Calu3 (cell line): ENCODE data around the gene SVEP1. TPM values are rescaled to one million over a fixed set of nuclear protein-coding genes. Genes with fewer than 3 reads are reported as not detected.
"Not testable (repeated sequence)": the region's sequence is repeated elsewhere in the genome, so short reads cannot be mapped to it uniquely, and the experiment has no call there.

Source experiments
- BruUV-seq: library from RNA; stranded (reverse); fragments of 400-500 nt; replicated peaks from 2 replicates; lab custom pipeline; 2021; lab: Mats Ljungman, UMichigan
- CTCF ChIA-PET: fragments of 300-600 bp; sonication (Branson Sonifier 250); formaldehyde crosslinking; loops from one replicate; lab custom pipeline; 2022; ENCODE audit warnings: antibody characterized with exemption; lab: Charles Lee
- DNase-seq: peaks from one replicate; pipeline ENCODE4 v3.0.0; 2022
- H3K27ac Mint-ChIP-seq: one replicate; pipeline ENCODE4 v1.8.0; 2022; ENCODE audit warnings: mixed read lengths; ENCODE audit not compliant: unreplicated experiment
- H3K27me3 Mint-ChIP-seq: one replicate; pipeline ENCODE4 v1.8.0; 2022; ENCODE audit warnings: mixed read lengths; ENCODE audit not compliant: unreplicated experiment
- H3K36me3 Mint-ChIP-seq: one replicate; pipeline ENCODE4 v1.8.0; 2022; ENCODE audit warnings: mild to moderate bottlenecking, moderate library complexity, mixed read lengths; ENCODE audit not compliant: insufficient read depth, unreplicated experiment
- H3K4me1 Mint-ChIP-seq: one replicate; pipeline ENCODE4 v1.8.0; 2022; ENCODE audit warnings: mild to moderate bottlenecking, low read depth, mixed read lengths; ENCODE audit not compliant: unreplicated experiment
- H3K4me3 Mint-ChIP-seq: one replicate; pipeline ENCODE4 v1.8.0; 2022; ENCODE audit warnings: mild to moderate bottlenecking, low read depth, moderate library complexity, mixed read lengths; ENCODE audit not compliant: unreplicated experiment
- H3K9me3 Mint-ChIP-seq: one replicate; pipeline ENCODE4 v1.8.0; 2022; ENCODE audit warnings: low read depth, mixed read lengths; ENCODE audit not compliant: unreplicated experiment
- CTCF ChIP-seq: fragments of 200-600 bp; IDR thresholded peaks from one replicate; pipeline ENCODE4 v1.8.0; 2022; ENCODE audit warnings: antibody characterized with exemption; ENCODE audit not compliant: unreplicated experiment
- intact Hi-C: fragments of 100-400 bp; cut with micrococcal nuclease; formaldehyde crosslinking; loops from one replicate; pipeline ENCODE4 v1.10.0; 2022; ENCODE audit not compliant: unreplicated experiment
- total RNA-seq: library from RNA; stranded (reverse); gene quantifications from 2 replicates; pipeline ENCODE4 v1.2.3, GENCODE V29; 2022

SVEP1 gene
- total RNA-seq, 1 experiment from 2014 or later, result 0.35 TPM

GRCh38 chr9:110620726-110621125, 41.2 kb upstream of the SVEP1 start:
- no TSS peak for BruUV-seq
- DNase-seq, result no peak
- no peaks in the 10 kb centered on the region for H3K4me1 Mint-ChIP-seq
- H3K27ac Mint-ChIP-seq, result no peak overlapping the region
- H3K36me3 Mint-ChIP-seq, result no peaks in the 10 kb centered on the region
- TF ChIP-seq CTCF, result no peak
- H3K4me3 Mint-ChIP-seq, result no peak overlapping the region
- intact Hi-C loops, result loop anchor here (5.0 kb wide), 2 partner anchors 193 to 438 kb away; no protein-coding TSS in a partner anchor
- H3K9me3 Mint-ChIP-seq, result no peaks in the 10 kb centered on the region
- no peaks in the 10 kb centered on the region for H3K27me3 Mint-ChIP-seq
- CTCF ChIA-PET, result no interaction called here

GRCh38 chr9:110619831-110620230, 40.3 kb upstream of the SVEP1 start:
- no peak for DNase-seq
- CTCF ChIA-PET, result no interaction called here
- H3K4me3 Mint-ChIP-seq, result no peak overlapping the region
- no peak for TF ChIP-seq CTCF
- no peaks in the 10 kb centered on the region for H3K36me3 Mint-ChIP-seq
- intact Hi-C loops, result loop anchor here (5.0 kb wide), 2 partner anchors 193 to 438 kb away; no protein-coding TSS in a partner anchor
- no peaks in the 10 kb centered on the region for H3K27me3 Mint-ChIP-seq
- no peaks in the 10 kb centered on the region for H3K9me3 Mint-ChIP-seq
- no TSS peak for BruUV-seq
- H3K4me1 Mint-ChIP-seq, result no peaks in the 10 kb centered on the region
- no peak overlapping the region for H3K27ac Mint-ChIP-seq

GRCh38 chr9:110615498-110615897, 36.0 kb upstream of the SVEP1 start:
- H3K4me3 Mint-ChIP-seq, result no peak overlapping the region
- intact Hi-C loops, result no loop called here
- H3K27me3 Mint-ChIP-seq, result no peaks in the 10 kb centered on the region
- no peaks in the 10 kb centered on the region for H3K4me1 Mint-ChIP-seq
- CTCF ChIA-PET, result interaction anchor here (0.6 kb wide), 1 partner anchor 932 kb away, joined by 3 read pairs; no protein-coding TSS in a partner anchor
- BruUV-seq, result no TSS peak
- H3K36me3 Mint-ChIP-seq, result no peaks in the 10 kb centered on the region
- no peak overlapping the region for H3K27ac Mint-ChIP-seq
- no peak for DNase-seq
- H3K9me3 Mint-ChIP-seq, result no peaks in the 10 kb centered on the region
- TF ChIP-seq CTCF, result no peak

- BruUV-seq, H3K27me3 Mint-ChIP-seq, H3K4me1 Mint-ChIP-seq, CTCF ChIA-PET, H3K4me3 Mint-ChIP-seq, H3K27ac Mint-ChIP-seq, H3K36me3 Mint-ChIP-seq, H3K9me3 Mint-ChIP-seq, intact Hi-C loops, DNase-seq: not testable (repeated sequence)
Measured at GRCh38 chr9:110614576-110614975, 35.0 kb upstream of the SVEP1 start.

GRCh38 chr9:110606179-110606790, 26.7 kb upstream of the SVEP1 start:
- Mint-ChIP-seq H3K9me3 (no peaks in the 10 kb centered on the region), H3K36me3 (no peaks in the 10 kb centered on the region), H3K27me3 (no peaks in the 10 kb centered on the region), H3K4me3 (no peak overlapping the region), H3K4me1 (no peaks in the 10 kb centered on the region), H3K27ac (no peak overlapping the region)
- no peak for TF ChIP-seq CTCF
- intact Hi-C loops, result no loop called here
- CTCF ChIA-PET, result no interaction called here
- no TSS peak for BruUV-seq
- DNase-seq, result no peak
